HG02763 (cell line): ENCODE data around the gene UBXN6.

Source experiments
- ATAC-seq: cut with Tn5 transposase; IDR thresholded peaks from one replicate; pipeline ENCODE4 v1.9.1; 2021; ENCODE audit warnings: mild to moderate bottlenecking, moderate library complexity; ENCODE audit not compliant: unreplicated experiment

UBXN6 gene

GRCh38 chr19:4493929-4494690 is 36.5 kb upstream of the UBXN6 start:
- no peak for ATAC-seq

- no peak for ATAC-seq
These were observed 35.7 kb upstream of the UBXN6 start for GRCh38 chr19:4493104-4493928.

- no peak for ATAC-seq
These were observed 34.9 kb upstream of the UBXN6 start for GRCh38 chr19:4492337-4493103.

- no peak for ATAC-seq
These were observed 33.9 kb upstream of the UBXN6 start for GRCh38 chr19:4491446-4491845.

- no peak for ATAC-seq
These were observed 30.9 kb upstream of the UBXN6 start for GRCh38 chr19:4488496-4488895.

GRCh38 chr19:4487572-4487971 is 30.0 kb upstream of the UBXN6 start:
- no peak for ATAC-seq

GRCh38 chr19:4483385-4483784 is 25.8 kb upstream of the UBXN6 start:
- ATAC-seq, result no peak

- ATAC-seq, result no peak
These were observed 25.2 kb upstream of the UBXN6 start for GRCh38 chr19:4482721-4483364.

GRCh38 chr19:4477034-4477801 is 19.6 kb upstream of the UBXN6 start:
- ATAC-seq, result no peak

- ATAC-seq, result no peak
These were observed 17.0 kb upstream of the UBXN6 start for GRCh38 chr19:4474514-4475022.

GRCh38 chr19:4473763-4474513 is 16.3 kb upstream of the UBXN6 start:
- ATAC-seq, result no peak

- ATAC-seq, result no peak
These were observed 15.6 kb upstream of the UBXN6 start for GRCh38 chr19:4473011-4473762.

GRCh38 chr19:4472174-4472974 is 14.8 kb upstream of the UBXN6 start, which contains the start of gene HDGFL2:
Gene HDGFL2, plus strand, starts transcription at chr19:4472297. Its CDS starts 54 bp downstream, at chr19:4472351.
- no peak for ATAC-seq

GRCh38 chr19:4471403-4472173 is 14.0 kb upstream of the UBXN6 start:
- peak; percentile 86 for ATAC-seq

- ATAC-seq, result no peak
These were observed 10.2 kb upstream of the UBXN6 start for GRCh38 chr19:4467835-4468234.

GRCh38 chr19:4464815-4465581 is 7.4 kb upstream of the UBXN6 start:
- ATAC-seq, result no peak
